OCI-LY7 (cell line): Measurements from ENCODE around the gene WNT4. TPM values are rescaled to one million over a fixed set of nuclear protein-coding genes. Genes with fewer than 3 reads are reported as not detected.
A peak's percentile ranks its signal among the peaks of the same experiment; 100 is the strongest.

Experiments
- BruUV-seq: library from RNA; stranded (reverse); fragments of 400-500 nt; replicated peaks from 2 replicates; lab custom pipeline; 2021; lab: Mats Ljungman, UMichigan
- CTCF ChIA-PET: fragments of 300-600 bp; sonication (Branson Sonifier 250); formaldehyde crosslinking; loops from one replicate; lab custom pipeline; 2022; ENCODE audit warnings: antibody characterized with exemption; ENCODE audit not compliant: unreplicated experiment; lab: Charles Lee
- POLR2A ChIA-PET: fragments of 300-600 bp; sonication (Branson Sonifier 250); formaldehyde crosslinking; loops from one replicate; lab custom pipeline; 2022; ENCODE audit warnings: antibody characterized with exemption; lab: Charles Lee
- DNase-seq: peaks from one replicate; pipeline ENCODE4 v3.0.0-alpha.2; 2015; ENCODE audit warnings: low spot score
- H2AFZ ChIP-seq: fragments of 200-600 bp; sonication (generic), shearing (Covaris generic); 2 replicates; pipeline ENCODE4 v1.6.1; 2014; ENCODE audit warnings: mild to moderate bottlenecking, antibody characterized with exemption, low read length, moderate library complexity
- H3K27ac ChIP-seq: fragments of 200-600 bp; sonication (generic); 2 replicates; pipeline ENCODE4 v1.5.1; 2014; ENCODE audit warnings: mixed run types, low read depth, mild to moderate bottlenecking, moderate library complexity, low read length, inconsistent platforms; ENCODE audit not compliant: poor library complexity, severe bottlenecking
- H3K36me3 ChIP-seq: fragments of 200-600 bp; sonication (generic); 2 replicates; pipeline ENCODE4 v1.6.1; 2014; ENCODE audit warnings: mild to moderate bottlenecking, antibody characterized with exemption, low read length, moderate library complexity, mixed read lengths; ENCODE audit not compliant: insufficient read depth
- H3K4me1 ChIP-seq: fragments of 200-600 bp; sonication (generic); 2 replicates; pipeline ENCODE4 v1.5.1; 2014; ENCODE audit warnings: mild to moderate bottlenecking, low read length; ENCODE audit not compliant: insufficient read depth, poor library complexity, severe bottlenecking
- H3K4me2 ChIP-seq: fragments of 200-600 bp; sonication (generic); 2 replicates; pipeline ENCODE4 v1.6.1; 2014; ENCODE audit warnings: mild to moderate bottlenecking, low read length
- H3K4me3 ChIP-seq: fragments of 200-600 bp; sonication (generic); 2 replicates; pipeline ENCODE4 v1.5.1; 2014; ENCODE audit warnings: mild to moderate bottlenecking, low read depth, low read length; ENCODE audit not compliant: poor library complexity, severe bottlenecking
- H3K79me2 ChIP-seq: fragments of 200-600 bp; sonication (generic); 2 replicates; pipeline ENCODE4 v1.6.1; 2016; ENCODE audit warnings: low read depth, mild to moderate bottlenecking, low read length, moderate library complexity, mixed read lengths; ENCODE audit not compliant: insufficient read depth
- H3K9me2 ChIP-seq: fragments of 200-600 bp; sonication (generic); 2 replicates; pipeline ENCODE4 v1.6.1; 2016; ENCODE audit warnings: mild to moderate bottlenecking, low read length, mixed read lengths; ENCODE audit not compliant: insufficient read depth
- H3K9me3 ChIP-seq: fragments of 200-600 bp; sonication (generic); 2 replicates; pipeline ENCODE4 v1.6.1; 2014; ENCODE audit warnings: mild to moderate bottlenecking, mixed run types, low read length, mixed read lengths
- H4K20me1 ChIP-seq: fragments of 200-600 bp; sonication (generic); 2 replicates; pipeline ENCODE4 v1.6.1; 2014; ENCODE audit warnings: mild to moderate bottlenecking, antibody characterized with exemption, low read length, moderate library complexity, mixed read lengths; ENCODE audit not compliant: insufficient read depth
- CTCF ChIP-seq: fragments of 200-600 bp; sonication (generic); conservative IDR thresholded peaks from 2 replicates; pipeline ENCODE4 v1.5.1; 2014; ENCODE audit warnings: mild to moderate bottlenecking, antibody characterized with exemption, low read length, moderate library complexity, mixed read lengths
- EZH2phosphoT487 ChIP-seq: fragments of 200-600 bp; sonication (generic); IDR thresholded peaks from 2 replicates; pipeline ENCODE4 v1.6.1; 2018; ENCODE audit warnings: low read depth, borderline replicate concordance, mild to moderate bottlenecking, mixed run types, antibody characterized with exemption, low read length, moderate library complexity, mixed read lengths
- intact Hi-C: fragments of 100-400 bp; cut with micrococcal nuclease; formaldehyde crosslinking; loops from one replicate; pipeline ENCODE4 v1.10.0; 2022; ENCODE audit not compliant: unreplicated experiment
- total RNA-seq, 2 experiments: library from RNA; depleted of rRNA in 1 of 2; stranded (reverse); fragments of >200 nt in 1 of 2; shearing (Covaris generic) in 1 of 2; gene quantifications; 2 replicates each; pipeline ENCODE4 v1.2.3, GENCODE V29; 2014 to 2022

Gene WNT4
- total RNA-seq, 2 experiments from 2014 or later, result not detected

GRCh38 chr1:22089787-22090186 lies 53.1 kb downstream of the WNT4 start:
- H3K36me3 ChIP-seq, result peaks cover 88% of the 10 kb centered on the region
- no peak for TF ChIP-seq CTCF
- TF ChIP-seq EZH2phosphoT487, result no peak
- H3K4me2 ChIP-seq, result peak overlapping the region; percentile 38
- H4K20me1 ChIP-seq, result peaks cover 43% of the 10 kb centered on the region
- H2AFZ ChIP-seq, result no peak overlapping the region
- ChIA-PET POLR2A (no interaction called here), CTCF (no interaction called here)
- peaks cover 49% of the 10 kb centered on the region for H3K79me2 ChIP-seq
- intact Hi-C loops, result no loop called here
- peak overlapping the region; percentile 1 for H3K27ac ChIP-seq
- peaks cover 52% of the 10 kb centered on the region for H3K4me1 ChIP-seq
- H3K4me3 ChIP-seq, result no peak overlapping the region
- DNase-seq, result no peak
- H3K9me2 ChIP-seq, result no peaks in the 10 kb centered on the region
- BruUV-seq, result no TSS peak
- no peaks in the 10 kb centered on the region for H3K9me3 ChIP-seq

DNA sequence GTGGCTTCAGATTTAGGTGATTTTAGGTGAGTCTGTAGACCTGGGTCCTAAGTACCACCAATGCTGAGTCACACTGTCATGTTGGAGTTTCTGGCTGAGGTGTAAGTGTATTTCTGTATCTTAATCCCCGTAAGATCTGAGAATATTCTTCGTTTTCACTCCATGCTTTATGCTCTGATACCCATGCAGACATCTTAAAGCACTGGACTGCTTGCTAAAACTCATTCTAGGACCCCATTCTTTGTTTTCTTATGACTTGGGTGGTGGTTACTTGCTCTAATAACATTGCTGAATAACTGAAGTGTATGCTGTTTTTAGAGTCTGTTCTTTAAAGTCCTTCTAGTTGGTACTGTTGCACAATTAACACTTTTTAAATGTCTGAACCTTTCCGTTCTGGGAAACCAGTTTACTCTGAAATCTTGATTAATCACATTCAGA lies 53.7 kb downstream of the WNT4 start:
- Histone ChIP-seq H3K9me2 (no peaks in the 10 kb centered on the region), H4K20me1 (peaks cover 43% of the 10 kb centered on the region), H3K4me2 (peak overlapping the region; percentile 38), H3K4me1 (peaks cover 52% of the 10 kb centered on the region), H3K27ac (no peak overlapping the region), H3K36me3 (peaks cover 90% of the 10 kb centered on the region), H2AFZ (no peak overlapping the region), H3K79me2 (peaks cover 56% of the 10 kb centered on the region), H3K4me3 (no peak overlapping the region), H3K9me3 (no peaks in the 10 kb centered on the region)
- TF ChIP-seq CTCF, result no peak
- no peak for TF ChIP-seq EZH2phosphoT487
- DNase-seq, result no peak
- CTCF ChIA-PET, result no interaction called here
- intact Hi-C loops, result no loop called here
- no TSS peak for BruUV-seq
- POLR2A ChIA-PET, result no interaction called here

- Histone ChIP-seq H4K20me1 (peaks cover 42% of the 10 kb centered on the region), H3K9me2 (no peaks in the 10 kb centered on the region), H3K27ac (no peak overlapping the region), H3K4me2 (no peak overlapping the region), H3K9me3 (no peaks in the 10 kb centered on the region), H3K4me3 (no peak overlapping the region), H3K4me1 (peaks cover 50% of the 10 kb centered on the region), H2AFZ (no peak overlapping the region), H3K79me2 (peaks cover 63% of the 10 kb centered on the region), H3K36me3 (peaks cover 92% of the 10 kb centered on the region)
- BruUV-seq, result no TSS peak
- CTCF ChIA-PET, result no interaction called here
- TF ChIP-seq CTCF, result no peak
- no peak for TF ChIP-seq EZH2phosphoT487
- POLR2A ChIA-PET, result no interaction called here
- no peak for DNase-seq
- intact Hi-C loops, result no loop called here
Observed at GRCh38 chr1:22088331-22088730, 54.6 kb downstream of the WNT4 start.
